Pancreas (tissue), 10 donors: ENCODE measurements around the gene MB21D2. TPM values are rescaled to one million over a fixed set of nuclear protein-coding genes. Genes with fewer than 3 reads are reported as not detected.

Experiments
- ATAC-seq, 4 donors: fragments of 200-7000 bp; cut with Tn5 transposase; one replicate each; pipeline versions ENCODE4 v1.8.0 to v1.9.1; 2020; ENCODE audit warnings: mild to moderate bottlenecking in 4 of 4, moderate library complexity in 4 of 4
- DNase-seq, 6 donors: peaks; one replicate each; pipeline ENCODE4 v3.0.0-alpha.2; 2020
- FAIRE-seq: peaks from 2 replicates; lab custom pipeline; 2012; peaks lifted over from hg19 to GRCh38; lab: Jason Lieb, UNC
- H3K27ac ChIP-seq, 4 donors: fragments of 200-600 bp; sonication (generic); 1 replicate in 3 of 4; 2 replicates in 1 of 4; pipeline versions ENCODE4 v1.5.0 to v1.8.0; 2020
- H3K27me3 ChIP-seq, 4 donors: fragments of 200-600 bp; one replicate each; pipeline ENCODE4 v1.8.0; 2021
- H3K36me3 ChIP-seq, 3 donors: fragments of 200-600 bp; sonication (generic) in 1 of 3; one replicate each; pipeline versions ENCODE4 v1.5.0 to v1.8.0; 2020 to 2021
- H3K4me1 ChIP-seq, 3 donors: fragments of 200-600 bp; one replicate each; pipeline ENCODE4 v1.8.0; 2021
- H3K4me3 ChIP-seq, 4 donors: fragments of 200-600 bp; sonication (generic) in 2 of 4; one replicate each; pipeline versions ENCODE4 v1.5.0 to v1.8.0; 2020 to 2021
- H3K9me3 ChIP-seq, 4 donors: fragments of 200-600 bp; one replicate each; pipeline ENCODE4 v1.8.0; 2021
- WGBS, 2 donors: extraction: QIAGEN DNeasy Blood & Tissue Kit; methylation state at CpG; one replicate each; pipeline ENCODE4 v1.1.7; 2013; 5-methylcytosine and 5-hydroxymethylcytosine counted together
- intact Hi-C, 3 donors: fragments of 100-400 bp; cut with DNase I; formaldehyde crosslinking; loops; one replicate each; pipeline versions ENCODE4 v1.11.1 to v1.14.2; 2022
- polyA plus RNA-seq, 2 donors: library from polyadenylated mRNA; stranded (reverse); fragments of 200-250 nt; gene quantifications; one replicate each; pipeline ENCODE4 v1.2.3, GENCODE V29; 2013
- total RNA-seq, 6 donors: library from RNA; stranded (reverse); fragmentation: NEBNext Ultra II Directional in 4 of 6; extraction: Animal tissue kit (Norgen Biotek cat#: 25700) in 4 of 6; gene quantifications; one replicate each; pipeline versions ENCODE4 v1.2.1 to v1.2.4, GENCODE V29; 2021 to 2023
- TF ChIP-seq, protein P1 (sequence below), 4 donors: fragments of 200-600 bp; sonication (generic) in 3 of 4; IDR thresholded peaks; one replicate each; pipeline versions ENCODE4 v1.5.0 to v1.8.0; 2021; ENCODE audit warnings: antibody characterized with exemption in 4 of 4
- donor health status: healthy with polysubstance abuse.
- donor health status: DM: no; HTN: no; CAD: no; lungs with moderate emphysema.
- donor health status: DM: no; HTN: no; CAD: no.
- donor health status: control.
- donor health status: control.
- donor health status: Bipolar disorder and iron deficiency.
- donor health status: DM: yes; HTN: yes; CAD: no.
- donor health status: DM: no; HTN: no; CAD: no.
- donor health status: DM: no; HTN: no; CAD: no.
- donor health status: DM: yes; HTN: yes; CAD: no.

Gene MB21D2
- total and polyA plus RNA-seq, 8 donors, result 0.37 to 2.3 (median 0.94) TPM

DNA sequence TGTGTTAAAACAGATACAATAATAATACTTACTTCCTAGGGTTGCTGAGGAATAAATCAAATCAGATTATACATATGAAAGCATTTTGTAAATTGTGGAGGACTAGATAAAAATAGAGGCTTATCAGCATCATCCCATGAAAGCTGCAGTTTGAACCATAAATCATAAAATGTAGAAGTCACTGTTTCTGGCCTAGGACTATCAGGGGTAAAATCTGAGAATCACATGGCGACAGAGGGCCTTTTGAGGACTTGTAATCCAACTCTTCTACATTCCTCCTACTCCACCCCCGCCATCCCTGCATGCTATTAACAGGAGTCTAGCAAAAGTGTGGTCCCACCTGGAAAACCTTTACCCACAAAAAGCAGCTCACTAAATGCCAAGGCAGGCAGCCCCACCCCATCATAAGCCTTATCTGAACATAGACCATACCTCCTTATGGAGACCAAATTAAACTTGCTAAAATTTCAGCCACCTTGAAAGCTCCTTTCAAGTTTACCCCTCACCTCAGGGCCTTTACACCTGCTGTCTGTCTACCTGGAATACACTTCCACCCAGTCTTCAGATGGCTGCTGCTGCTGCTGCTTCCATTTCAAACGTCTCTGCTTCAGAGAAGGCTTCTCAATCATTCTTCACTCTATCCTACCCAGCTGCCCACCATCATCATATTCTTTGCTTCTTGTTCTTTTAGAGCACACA, 11.5 kb downstream of the MB21D2 start:
- intact Hi-C loops, result no loop called here
- Histone ChIP-seq H3K4me3 (no peak overlapping the region), H3K9me3 (no peaks in the 10 kb centered on the region), H3K27me3 (no peaks in the 10 kb centered on the region), H3K27ac (no peak overlapping the region), H3K4me1 (no peaks in the 10 kb centered on the region), H3K36me3 (no peaks in the 10 kb centered on the region)
- TF ChIP-seq, protein P1, sequence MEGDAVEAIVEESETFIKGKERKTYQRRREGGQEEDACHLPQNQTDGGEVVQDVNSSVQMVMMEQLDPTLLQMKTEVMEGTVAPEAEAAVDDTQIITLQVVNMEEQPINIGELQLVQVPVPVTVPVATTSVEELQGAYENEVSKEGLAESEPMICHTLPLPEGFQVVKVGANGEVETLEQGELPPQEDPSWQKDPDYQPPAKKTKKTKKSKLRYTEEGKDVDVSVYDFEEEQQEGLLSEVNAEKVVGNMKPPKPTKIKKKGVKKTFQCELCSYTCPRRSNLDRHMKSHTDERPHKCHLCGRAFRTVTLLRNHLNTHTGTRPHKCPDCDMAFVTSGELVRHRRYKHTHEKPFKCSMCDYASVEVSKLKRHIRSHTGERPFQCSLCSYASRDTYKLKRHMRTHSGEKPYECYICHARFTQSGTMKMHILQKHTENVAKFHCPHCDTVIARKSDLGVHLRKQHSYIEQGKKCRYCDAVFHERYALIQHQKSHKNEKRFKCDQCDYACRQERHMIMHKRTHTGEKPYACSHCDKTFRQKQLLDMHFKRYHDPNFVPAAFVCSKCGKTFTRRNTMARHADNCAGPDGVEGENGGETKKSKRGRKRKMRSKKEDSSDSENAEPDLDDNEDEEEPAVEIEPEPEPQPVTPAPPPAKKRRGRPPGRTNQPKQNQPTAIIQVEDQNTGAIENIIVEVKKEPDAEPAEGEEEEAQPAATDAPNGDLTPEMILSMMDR (IDR thresholded peaks at IDR 0.05), result no peak
- DNase-seq, result no peak
- no peak for ATAC-seq
- no peak for FAIRE-seq
- 76 to 85% methylated on average over 3 of the region's 3 CpGs for WGBS, 2 donors

GRCh38 chr3:192904632-192905289, 12.9 kb downstream of the MB21D2 start:
- no peaks in the 10 kb centered on the region for H3K27me3 ChIP-seq
- WGBS, 2 donors, result 92 to 95% methylated on average over 10 of the region's 10 CpGs
- TF ChIP-seq, protein P1 (IDR thresholded peaks at IDR 0.05), result no peak
- no peaks in the 10 kb centered on the region for H3K4me1 ChIP-seq
- DNase-seq (no peak), ATAC-seq (no peak), FAIRE-seq (no peak)
- H3K9me3 ChIP-seq, result no peaks in the 10 kb centered on the region
- H3K4me3 ChIP-seq, result no peak overlapping the region
- no peak overlapping the region for H3K27ac ChIP-seq
- intact Hi-C loops, result no loop called here
- H3K36me3 ChIP-seq, result no peaks in the 10 kb centered on the region

DNA sequence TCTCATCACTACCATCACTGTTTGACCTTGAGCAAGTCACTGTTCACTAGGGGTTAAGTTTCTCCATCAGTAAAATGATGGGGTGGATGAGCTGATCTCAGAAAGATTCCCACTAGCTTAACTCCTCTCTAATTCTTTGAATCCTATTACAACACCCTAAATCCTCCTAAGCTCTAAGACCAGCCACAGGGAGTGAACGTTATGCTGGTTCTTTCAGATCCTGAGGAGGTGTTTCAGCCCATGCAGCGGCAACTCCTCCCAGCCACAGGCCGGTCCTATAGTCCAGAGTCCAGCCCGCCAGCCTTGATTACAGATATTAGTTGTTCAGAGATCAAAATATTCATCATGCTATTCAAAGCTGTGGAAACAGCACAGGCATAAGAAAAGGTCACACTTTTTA, 15.1 kb downstream of the MB21D2 start:
- WGBS, 2 donors, result 46 to 51% methylated on average over 4 of the region's 4 CpGs
- H3K36me3 ChIP-seq, result no peaks in the 10 kb centered on the region
- H3K9me3 ChIP-seq, result no peaks in the 10 kb centered on the region
- no peaks in the 10 kb centered on the region for H3K4me1 ChIP-seq
- FAIRE-seq (no peak), DNase-seq (no peak), ATAC-seq (no peak)
- H3K4me3 ChIP-seq, result no peak overlapping the region
- no peak overlapping the region for H3K27ac ChIP-seq
- no peaks in the 10 kb centered on the region for H3K27me3 ChIP-seq
- TF ChIP-seq, protein P1 (IDR thresholded peaks at IDR 0.05), result no peak
- intact Hi-C loops, result no loop called here

DNA sequence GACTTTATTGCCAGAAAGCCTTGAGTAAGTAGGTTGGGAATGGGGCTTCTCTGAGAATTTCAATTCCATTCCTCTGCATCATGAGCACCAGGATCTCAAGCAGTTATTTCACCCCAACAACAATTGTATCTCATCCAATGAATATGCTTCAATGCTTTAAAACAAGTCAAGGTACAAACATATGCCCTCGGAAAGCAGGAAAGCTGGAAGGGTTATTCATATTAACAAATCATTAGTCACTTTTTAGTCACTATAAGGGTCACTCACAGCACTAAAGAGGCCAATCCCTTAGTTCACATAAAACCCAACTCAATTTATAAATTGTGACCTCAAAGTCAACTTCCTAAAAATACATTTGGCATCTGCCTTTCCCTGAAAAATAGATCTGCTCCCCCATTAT, 16.2 kb downstream of the MB21D2 start:
- H3K9me3 ChIP-seq, result no peaks in the 10 kb centered on the region
- no peak overlapping the region for H3K4me3 ChIP-seq
- H3K36me3 ChIP-seq, result no peaks in the 10 kb centered on the region
- 81% methylated on average over 1 of the region's 1 CpG for WGBS, 2 donors
- no peak overlapping the region for H3K27ac ChIP-seq
- no peaks in the 10 kb centered on the region for H3K4me1 ChIP-seq
- FAIRE-seq, result no peak
- no peak for ATAC-seq
- intact Hi-C loops, result no loop called here
- H3K27me3 ChIP-seq, result no peaks in the 10 kb centered on the region
- TF ChIP-seq, protein P1 (IDR thresholded peaks at IDR 0.05), result no peak
- DNase-seq, result no peak

DNA sequence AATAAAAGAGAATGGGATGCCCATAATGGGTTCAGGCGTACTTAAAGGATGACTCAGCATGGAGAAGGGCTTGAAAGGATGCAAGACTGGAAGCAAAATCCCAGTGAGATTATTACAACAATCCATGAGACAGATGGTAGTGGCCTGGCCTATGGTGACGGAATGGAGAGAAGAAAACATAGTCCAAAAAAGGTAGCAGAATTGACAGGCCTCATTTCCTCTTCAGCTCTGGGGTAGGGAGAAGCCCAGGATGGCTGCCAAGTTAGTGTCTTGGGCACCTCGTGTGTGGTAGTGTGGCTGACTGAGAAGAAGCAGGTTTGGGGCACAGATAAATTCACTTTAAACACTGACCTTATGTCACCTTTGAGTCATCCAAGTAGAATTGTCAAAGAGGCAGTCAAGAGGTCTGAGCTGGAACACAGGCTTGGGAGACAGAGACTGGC, 18.1 kb downstream of the MB21D2 start:
- TF ChIP-seq, protein P1 (IDR thresholded peaks at IDR 0.05), result no peak
- WGBS, 2 donors, result 75 to 80% methylated on average over 3 of the region's 3 CpGs
- intact Hi-C loops, result no loop called here
- Histone ChIP-seq H3K4me1 (no peaks in the 10 kb centered on the region), H3K27me3 (no peaks in the 10 kb centered on the region), H3K27ac (no peak overlapping the region), H3K9me3 (no peaks in the 10 kb centered on the region), H3K36me3 (no peaks in the 10 kb centered on the region), H3K4me3 (no peak overlapping the region)
- no peak for DNase-seq
- ATAC-seq, result no peak
- FAIRE-seq, result no peak
